Left forelimb (tissue), 1 donor: ENCODE data around the gene CELF2.
"Not testable (repeated sequence)": the region's sequence is repeated elsewhere in the genome, so short reads cannot be mapped to it uniquely, and the experiment has no call there.

Experiments used
- DNase-seq: peaks from one replicate; pipeline ENCODE4 v3.0.0-alpha.2; 2018; ENCODE audit warnings: low spot score

Gene CELF2

DNA sequence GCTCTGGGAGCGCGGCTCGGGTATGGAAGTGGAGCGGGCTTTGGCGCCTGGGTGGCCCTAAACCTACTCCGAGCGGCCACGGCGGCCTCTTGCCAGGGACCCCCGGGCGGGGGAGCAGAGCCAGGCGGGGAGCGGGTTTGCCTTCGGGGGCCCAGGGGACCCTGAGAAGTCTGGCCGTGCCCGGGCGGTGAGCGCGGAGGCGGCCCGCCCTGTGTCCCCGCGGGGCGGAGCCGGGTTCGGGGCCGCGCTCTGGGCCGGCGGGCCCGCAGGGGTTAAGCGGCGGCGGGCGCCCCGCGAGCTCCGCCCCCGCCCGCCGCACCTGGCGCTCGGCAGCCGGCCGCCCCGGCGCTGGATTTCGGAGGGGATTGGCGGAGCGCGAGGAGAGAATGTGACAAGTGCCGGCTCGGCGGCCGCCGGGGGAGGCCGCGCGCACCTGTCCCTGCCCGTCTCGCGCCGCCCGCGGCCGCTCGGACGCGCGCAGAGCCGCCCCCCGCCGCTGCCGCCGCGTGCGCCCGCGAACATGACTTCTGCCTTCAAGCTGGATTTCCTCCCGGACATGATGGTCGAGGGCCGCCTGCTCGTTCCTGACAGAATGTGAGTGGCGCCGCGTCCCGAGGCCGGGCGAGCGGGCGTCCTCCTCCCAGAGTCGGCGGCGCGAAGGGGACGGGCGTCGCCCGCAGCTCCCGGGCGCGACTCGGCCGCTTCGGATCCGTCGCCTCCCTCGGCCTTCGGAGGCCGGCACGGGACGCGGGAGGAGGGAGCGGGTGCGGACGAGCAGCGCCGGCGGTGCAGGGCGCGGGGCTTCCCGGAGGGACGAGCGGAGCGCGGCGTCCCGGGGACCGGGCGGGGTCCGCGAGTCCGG lies at the start of gene CELF2:
Gene CELF2 (plus strand): TSS at position 303 of the 862 bp plus-strand sequence. CDS start 218 bp downstream, at position 521.
- DNase-seq, result peak; percentile 85

DNA sequence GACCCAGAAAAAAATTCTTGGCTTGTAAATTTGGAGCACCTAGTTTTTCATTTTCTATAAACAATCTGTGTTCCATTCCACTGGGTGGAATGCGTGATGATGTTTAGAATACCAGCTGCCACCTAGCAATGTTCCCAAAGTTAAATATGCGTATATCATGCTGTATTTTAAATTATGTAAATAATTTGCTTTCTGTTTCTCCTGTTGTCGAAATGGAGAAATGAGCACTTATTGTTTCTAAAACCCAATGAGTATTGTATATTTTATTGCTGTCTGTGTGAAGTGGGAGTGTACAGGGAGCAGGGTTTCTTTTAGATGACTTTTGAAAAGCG lies 49.4 kb upstream of the CELF2 start:
- DNase-seq, result no peak

GRCh38 chr10:10973310-10973709 lies 44.4 kb upstream of the CELF2 start:
- DNase-seq, result no peak

- no peak for DNase-seq
Measured at GRCh38 chr10:10975647-10976046, 42.0 kb upstream of the CELF2 start.

DNA sequence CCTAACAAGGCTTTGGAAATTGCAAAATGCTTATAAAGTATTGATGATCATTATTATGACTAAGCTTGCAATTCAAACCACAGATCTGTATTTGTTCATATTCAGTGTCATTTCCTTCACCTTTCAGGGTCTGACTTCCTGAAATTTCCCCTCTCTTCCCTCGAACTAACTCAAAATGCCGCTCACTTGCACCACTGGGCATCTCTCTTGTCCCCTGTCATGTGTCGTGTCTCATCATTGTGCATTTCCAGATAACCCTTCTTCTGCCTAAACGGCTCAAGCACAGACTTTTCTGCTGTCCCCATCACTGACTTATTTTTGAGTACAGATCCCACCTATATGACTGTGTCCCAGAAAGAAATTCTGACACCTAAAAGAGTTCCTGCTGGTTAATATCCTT lies 41.0 kb upstream of the CELF2 start:
- DNase-seq, result no peak

- no peak for DNase-seq
Measured at GRCh38 chr10:10977226-10977956, 40.3 kb upstream of the CELF2 start.

GRCh38 chr10:10977978-10978377 lies 39.7 kb upstream of the CELF2 start:
- no peak for DNase-seq

GRCh38 chr10:10985361-10985760 lies 32.3 kb upstream of the CELF2 start:
- DNase-seq, result no peak

GRCh38 chr10:10986606-10987005 lies 31.1 kb upstream of the CELF2 start:
- no peak for DNase-seq

- DNase-seq, result no peak
Measured at GRCh38 chr10:10987111-10987510, 30.6 kb upstream of the CELF2 start.

- no peak for DNase-seq
Measured at GRCh38 chr10:10989669-10990068, 28.0 kb upstream of the CELF2 start.

GRCh38 chr10:10991144-10991543 lies 26.5 kb upstream of the CELF2 start:
- no peak for DNase-seq

DNA sequence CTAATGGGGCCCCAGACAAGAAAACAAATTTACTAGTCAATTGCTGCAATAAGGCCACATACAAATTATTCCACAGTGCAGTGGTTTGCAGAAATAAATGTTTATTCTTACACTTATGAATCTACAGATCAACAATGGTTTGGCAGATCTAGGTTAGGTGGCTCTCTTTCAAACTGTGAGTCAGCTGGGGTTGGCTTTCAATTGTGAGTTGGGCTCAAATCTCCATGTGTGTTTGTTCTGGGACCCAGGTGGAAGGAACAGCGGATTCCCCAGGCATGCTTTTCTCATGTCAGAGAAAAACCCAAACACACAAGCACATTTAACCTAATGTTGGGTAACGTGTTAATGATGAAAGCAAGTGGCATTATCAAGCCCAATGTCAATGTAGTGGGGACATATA lies 25.6 kb upstream of the CELF2 start:
- no peak for DNase-seq

GRCh38 chr10:10992961-10993714 lies 24.5 kb upstream of the CELF2 start:
- DNase-seq, result no peak

DNA sequence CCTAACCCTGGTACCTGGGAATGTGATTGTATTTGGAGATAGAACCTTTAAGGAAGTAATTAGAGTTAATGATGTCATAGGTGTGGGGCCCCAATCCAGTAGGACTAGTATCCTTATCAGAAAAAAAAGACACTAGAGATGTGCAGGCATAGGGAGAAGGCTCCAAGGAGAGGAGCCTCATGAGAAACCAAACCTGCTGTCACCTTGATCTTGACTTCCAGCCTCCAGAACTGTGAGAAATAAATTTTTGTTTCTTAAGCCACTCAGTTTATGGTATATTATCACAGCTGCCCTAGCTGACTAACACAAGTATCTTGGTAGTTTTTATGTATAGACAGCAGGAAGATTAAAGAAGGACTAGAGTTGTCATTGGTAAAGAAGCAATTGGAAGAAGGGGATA lies 23.9 kb upstream of the CELF2 start:
- DNase-seq, result no peak

- DNase-seq, result no peak
Measured at GRCh38 chr10:10994360-10994759, 23.3 kb upstream of the CELF2 start.

GRCh38 chr10:10995120-10995519 lies 22.6 kb upstream of the CELF2 start:
- no peak for DNase-seq

GRCh38 chr10:10996966-10997620 lies 20.6 kb upstream of the CELF2 start:
- no peak for DNase-seq

GRCh38 chr10:10999501-10999900 lies 18.2 kb upstream of the CELF2 start:
- DNase-seq, result not testable (repeated sequence)

DNA sequence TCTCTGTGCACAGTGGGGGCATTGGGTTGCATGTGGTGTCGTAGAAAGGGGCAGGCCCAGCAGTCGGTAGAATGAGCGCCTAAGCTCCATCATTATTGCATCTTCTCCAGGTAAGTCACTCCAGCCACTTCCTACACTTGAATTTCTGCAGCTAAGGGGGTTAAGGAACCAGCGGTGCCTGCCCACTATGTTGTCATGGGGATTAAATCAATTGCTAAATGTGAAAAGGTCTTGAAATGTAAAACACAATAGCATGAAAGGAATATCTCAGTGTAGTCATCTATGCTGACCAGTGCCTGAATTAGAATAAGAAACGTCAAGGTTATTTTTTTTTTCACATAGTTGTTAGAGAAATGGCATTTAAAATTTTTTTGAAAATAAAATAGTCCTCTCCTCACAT lies 15.2 kb upstream of the CELF2 start:
- DNase-seq, result no peak

- DNase-seq, result no peak
Measured at GRCh38 chr10:11002916-11003315, 14.8 kb upstream of the CELF2 start.

DNA sequence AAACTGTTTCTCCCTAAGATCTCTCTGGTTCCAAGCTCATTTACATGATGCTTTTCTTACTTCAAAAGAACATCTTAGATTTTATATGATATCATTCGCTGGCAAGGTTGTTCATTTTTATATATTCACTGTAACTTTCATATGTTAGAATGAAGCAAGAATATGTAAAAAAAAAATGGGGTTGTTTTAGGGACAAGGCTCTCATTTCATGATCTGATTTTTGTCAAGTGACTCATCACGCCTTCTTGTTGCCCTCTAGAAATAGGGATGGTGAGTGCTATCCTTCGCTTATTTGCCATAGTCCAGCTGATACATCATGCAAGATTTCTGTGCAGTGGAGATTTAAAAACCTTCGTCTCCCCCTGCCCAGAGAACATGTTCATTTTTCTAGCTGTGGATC lies 14.0 kb upstream of the CELF2 start:
- no peak for DNase-seq
